GM12878 (cell line): Measurements from ENCODE around the gene HMGB2.

Source experiments
- FOXK2 ChIP-seq: fragments of 450-650 bp; IDR thresholded peaks from 2 replicates; pipeline ENCODE4 v1.6.1; 2017; ENCODE audit warnings: mild to moderate bottlenecking, moderate library complexity
- KDM1A ChIP-seq: fragments of 200-600 bp; sonication (generic); IDR thresholded peaks from 2 replicates; pipeline ENCODE4 v1.6.1; 2016; ENCODE audit warnings: borderline replicate concordance
- MYB ChIP-seq: fragments of 150-350 bp; IDR thresholded peaks from 2 replicates; pipeline ENCODE4 v1.6.1; 2014; ENCODE audit warnings: mild to moderate bottlenecking, low read depth, low read length, borderline replicate concordance
- NBN ChIP-seq: fragments of 450-650 bp; IDR thresholded peaks from 2 replicates; pipeline ENCODE4 v1.6.1; 2016
- NFYB ChIP-seq: IDR thresholded peaks from 2 replicates; pipeline ENCODE4 v1.6.1; 2011; ENCODE audit warnings: low read depth, mild to moderate bottlenecking, low read length, improper control_type of control experiment, moderate library complexity; ENCODE audit not compliant: insufficient read depth
- POLR2AphosphoS5 ChIP-seq: IDR thresholded peaks from 2 replicates; pipeline ENCODE4 v1.6.1; 2011; ENCODE audit warnings: mild to moderate bottlenecking, low read length, inconsistent platforms
- RAD21 ChIP-seq: IDR thresholded peaks from 2 replicates; pipeline ENCODE4 v1.6.1; 2011; ENCODE audit warnings: mild to moderate bottlenecking, low read depth, low read length, moderate library complexity; ENCODE audit not compliant: insufficient read depth
- TF ChIP-seq, protein P1 (sequence below), 3 experiments: IDR thresholded peaks in 2 of 3; conservative IDR thresholded peaks in 1 of 3; 2 replicates each; pipeline ENCODE4 v1.5.1; 2011; ENCODE audit warnings: low read depth in 3 of 3, low read length in 3 of 3, mild to moderate bottlenecking in 3 of 3, control low read depth in 2 of 3, moderate library complexity in 2 of 3, inconsistent platforms in 1 of 3, mixed read lengths in 1 of 3; ENCODE audit not compliant: control insufficient read depth in 2 of 3, insufficient read depth in 1 of 3; ENCODE audit errors: extremely low read depth in 1 of 3

GRCh38 chr4:173365359-173365996, 31.3 kb upstream of the HMGB2 start:
- no peak for TF ChIP-seq MYB
- no peak for TF ChIP-seq POLR2AphosphoS5
- TF ChIP-seq, protein P1, sequence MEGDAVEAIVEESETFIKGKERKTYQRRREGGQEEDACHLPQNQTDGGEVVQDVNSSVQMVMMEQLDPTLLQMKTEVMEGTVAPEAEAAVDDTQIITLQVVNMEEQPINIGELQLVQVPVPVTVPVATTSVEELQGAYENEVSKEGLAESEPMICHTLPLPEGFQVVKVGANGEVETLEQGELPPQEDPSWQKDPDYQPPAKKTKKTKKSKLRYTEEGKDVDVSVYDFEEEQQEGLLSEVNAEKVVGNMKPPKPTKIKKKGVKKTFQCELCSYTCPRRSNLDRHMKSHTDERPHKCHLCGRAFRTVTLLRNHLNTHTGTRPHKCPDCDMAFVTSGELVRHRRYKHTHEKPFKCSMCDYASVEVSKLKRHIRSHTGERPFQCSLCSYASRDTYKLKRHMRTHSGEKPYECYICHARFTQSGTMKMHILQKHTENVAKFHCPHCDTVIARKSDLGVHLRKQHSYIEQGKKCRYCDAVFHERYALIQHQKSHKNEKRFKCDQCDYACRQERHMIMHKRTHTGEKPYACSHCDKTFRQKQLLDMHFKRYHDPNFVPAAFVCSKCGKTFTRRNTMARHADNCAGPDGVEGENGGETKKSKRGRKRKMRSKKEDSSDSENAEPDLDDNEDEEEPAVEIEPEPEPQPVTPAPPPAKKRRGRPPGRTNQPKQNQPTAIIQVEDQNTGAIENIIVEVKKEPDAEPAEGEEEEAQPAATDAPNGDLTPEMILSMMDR (IDR thresholded peaks at IDR 0.05 in 2 of 3, conservative IDR thresholded peaks at IDR 0.05 in 1 of 3; ENCODE audit: control insufficient read depth in 2 of 3, extremely low read depth in 1 of 3, insufficient read depth in 1 of 3, low read depth in 3 of 3, low read length in 3 of 3): no peak
- no peak for TF ChIP-seq KDM1A
- TF ChIP-seq NFYB: no peak
- no peak for TF ChIP-seq FOXK2
- TF ChIP-seq NBN: no peak
- TF ChIP-seq RAD21: no peak
